ENCODE data around the gene AIRE.

DNA sequence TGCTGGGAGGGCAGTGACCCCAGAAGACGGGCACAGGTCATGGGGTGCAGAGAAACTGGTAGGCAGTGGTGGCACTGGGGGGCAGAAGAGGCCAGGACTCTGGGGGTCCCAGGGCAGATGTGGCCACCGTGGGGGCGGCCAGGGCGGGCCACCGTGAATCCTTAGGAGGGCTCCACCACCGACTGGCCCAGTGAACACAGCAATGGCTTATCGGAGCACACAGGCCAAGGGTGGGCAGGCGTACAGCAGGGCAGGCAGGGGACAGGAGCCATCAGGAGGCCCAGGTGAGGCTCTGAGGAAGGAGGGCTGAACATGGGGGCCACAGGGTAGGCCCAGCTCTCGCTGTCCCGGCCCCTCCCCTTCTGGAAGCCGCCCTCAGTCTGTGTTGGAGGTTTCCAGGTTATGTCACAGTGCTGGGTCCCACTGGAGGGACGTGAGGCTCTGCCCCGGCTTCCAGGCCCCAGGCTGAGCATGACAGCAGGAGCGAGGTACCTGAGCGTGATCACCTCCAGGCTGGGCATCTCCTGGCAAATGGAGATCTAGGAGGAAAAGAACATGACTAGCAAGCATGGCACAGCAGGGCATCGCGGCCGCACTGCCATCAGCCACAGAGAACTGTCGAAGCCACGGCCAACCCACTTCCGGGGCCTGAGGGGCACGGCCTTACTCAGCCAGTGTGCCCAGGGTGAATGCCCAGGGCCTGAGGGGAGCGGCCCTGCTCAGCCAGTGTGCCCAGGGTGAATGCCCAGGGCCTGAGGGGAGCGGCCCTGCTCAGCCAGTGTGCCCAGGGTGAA lies 49.8 kb downstream of the AIRE start:
- TF ChIP-seq CTCF (conservative IDR thresholded peaks at IDR 0.05 in 1 of 2, IDR thresholded peaks at IDR 0.05 in 1 of 2; ENCODE audit: extremely low read depth in 1 of 2, insufficient read depth in 1 of 2, low read depth in 1 of 2, low read length in 2 of 2) (no peak), EZH2 (IDR thresholded peaks at IDR 0.05; ENCODE audit: borderline replicate concordance, low read length) (no peak)

All from mammary epithelial cell (primary cell).